GM12878 (cell line): ENCODE measurements around the gene KDM8. TPM values are rescaled to one million over a fixed set of nuclear protein-coding genes. Genes with fewer than 3 reads are reported as not detected.

Experiments used
- BACH1 ChIP-seq: fragments of 450-650 bp; IDR thresholded peaks from 2 replicates; pipeline ENCODE4 v1.6.1; 2017; ENCODE audit warnings: mild to moderate bottlenecking, borderline replicate concordance
- BRCA1 ChIP-seq: IDR thresholded peaks from 2 replicates; pipeline ENCODE4 v1.6.1; 2011; ENCODE audit warnings: low read depth, low read length, improper control_type of control experiment
- CBX3 ChIP-seq: fragments of 200-600 bp; sonication (generic); IDR thresholded peaks from 2 replicates; pipeline ENCODE4 v1.6.1; 2016; ENCODE audit warnings: low read depth, borderline replicate concordance
- CHD4 ChIP-seq: fragments of 200-600 bp; sonication (generic); IDR thresholded peaks from 2 replicates; pipeline ENCODE4 v1.6.1; 2016; ENCODE audit warnings: mild to moderate bottlenecking
- FOXK2 ChIP-seq: fragments of 450-650 bp; IDR thresholded peaks from 2 replicates; pipeline ENCODE4 v1.6.1; 2017; ENCODE audit warnings: mild to moderate bottlenecking, moderate library complexity
- GABPA ChIP-seq: IDR thresholded peaks from 2 replicates; pipeline ENCODE4 v1.6.1; 2014; ENCODE audit warnings: antibody characterized with exemption, low read depth, mild to moderate bottlenecking, inconsistent platforms
- HCFC1 ChIP-seq: fragments of 150-350 bp; IDR thresholded peaks from 2 replicates; pipeline ENCODE4 v1.6.1; 2014; ENCODE audit warnings: low read length
- IKZF1 ChIP-seq: fragments of 450-650 bp; conservative IDR thresholded peaks from 2 replicates; pipeline ENCODE4 v1.6.1; 2017; ENCODE audit warnings: antibody characterized with exemption, mild to moderate bottlenecking
- LARP7 ChIP-seq: fragments of 450-650 bp; IDR thresholded peaks from 2 replicates; pipeline ENCODE4 v1.6.1; 2017; ENCODE audit warnings: mild to moderate bottlenecking
- MEF2B ChIP-seq: fragments of 450-650 bp; IDR thresholded peaks from 2 replicates; pipeline ENCODE4 v1.6.1; 2018; ENCODE audit warnings: mild to moderate bottlenecking, moderate library complexity; ENCODE audit not compliant: partially characterized antibody, poor library complexity, severe bottlenecking
- SMAD5 ChIP-seq: IDR thresholded peaks from 2 replicates; pipeline ENCODE4 v1.6.1; 2016; ENCODE audit warnings: antibody characterized with exemption, low read depth
- SMC3 ChIP-seq: IDR thresholded peaks from 2 replicates; pipeline ENCODE4 v1.6.1; 2011; ENCODE audit warnings: low read length, improper control_type of control experiment, borderline replicate concordance
- STAT1 ChIP-seq: fragments of 450-650 bp; conservative IDR thresholded peaks from 2 replicates; pipeline ENCODE4 v1.6.1; 2014; ENCODE audit warnings: antibody characterized with exemption, mild to moderate bottlenecking
- SUZ12 ChIP-seq: fragments of 200-600 bp; sonication (generic); IDR thresholded peaks from one replicate; pipeline ENCODE4 v1.6.1; 2018; ENCODE audit warnings: antibody characterized with exemption, mild to moderate bottlenecking; ENCODE audit not compliant: unreplicated experiment
- TBL1XR1 ChIP-seq: IDR thresholded peaks from 2 replicates; pipeline ENCODE4 v1.6.1; 2012; ENCODE audit warnings: low read depth, low read length, improper control_type of control experiment
- ZBED1 ChIP-seq: IDR thresholded peaks from 2 replicates; pipeline ENCODE4 v1.6.1; 2016; ENCODE audit warnings: borderline replicate concordance
- ZNF687 ChIP-seq: fragments of 450-650 bp; IDR thresholded peaks from 2 replicates; pipeline ENCODE4 v1.6.1; 2017; ENCODE audit warnings: mild to moderate bottlenecking, moderate library complexity
- ZZZ3 ChIP-seq: IDR thresholded peaks from 2 replicates; pipeline ENCODE4 v1.6.1; 2011; ENCODE audit warnings: low read depth; ENCODE audit not compliant: control insufficient read depth, insufficient read length
- polyA plus RNA-seq, 11 experiments: library from polyadenylated mRNA; depleted of rRNA in 4 of 11; unstranded in 6 of 11; stranded (reverse) in 5 of 11; fragments of >200 nt; fragmentation: Nextera tagmentation in 4 of 11; fragmentation: Illumina TruSeq in 1 of 11; extraction: Ambion mirVana in 4 of 11; extraction: Trizol in 1 of 11; gene quantifications; 1 replicate in 1 of 11; 2 replicates in 10 of 11; pipeline versions ENCODE4 v1.2.1 to v1.2.3, GENCODE V29; 2011 to 2016; ENCODE audit warnings: inconsistent platforms in 2 of 11, missing spikeins in 2 of 11, low read depth in 1 of 11
- total RNA-seq, 4 experiments: library from RNA; depleted of rRNA in 3 of 4; stranded (reverse); fragments of >200 nt in 3 of 4; fragmentation: Illumina TruSeq in 1 of 4; extraction: Trizol in 1 of 4; gene quantifications; 2 replicates each; pipeline versions ENCODE4 v1.2.1 to v1.2.3, GENCODE V29; 2013 to 2021
- TF ChIP-seq, protein P1 (sequence below): IDR thresholded peaks from 2 replicates; pipeline ENCODE4 v1.6.1; 2012; ENCODE audit warnings: low read depth, low read length, improper control_type of control experiment
- TF ChIP-seq, protein P2 (sequence below): fragments of 450-650 bp; IDR thresholded peaks from 2 replicates; pipeline ENCODE4 v1.6.1; 2018; ENCODE audit warnings: borderline replicate concordance, mild to moderate bottlenecking; ENCODE audit not compliant: partially characterized antibody
- TF ChIP-seq, protein P3 (sequence below): IDR thresholded peaks from 2 replicates; pipeline ENCODE4 v1.6.1; 2012; ENCODE audit warnings: mild to moderate bottlenecking, low read depth, low read length

The KDM8 gene
- total and polyA plus RNA-seq, 10 of the 15 experiments (the other 5 are each of a cell fraction or from before 2014, with no cell fraction given), result 0.79 to 8.9 (median 5.8) TPM

GRCh38 chr16:27203507-27204311, at the start of gene KDM8 (continued):
- TF ChIP-seq ZZZ3 (no peak), HCFC1 (no peak; the same call in 1 of the 2 replicates), ZNF687 (peak; percentile 81), SMAD5 (peak; percentile 40; the same call in 1 of the 2 replicates), CHD4 (no peak), CBX3 (no peak), IKZF1 (peak; percentile 100), TBL1XR1 (no peak), GABPA (no peak), MEF2B (no peak), SUZ12 (no peak), FOXK2 (no peak; the same call in 1 of the 2 replicates), SMC3 (no peak), BACH1 (no peak; the same call in 1 of the 2 replicates), ZBED1 (no peak), STAT1 (peak; percentile 99), BRCA1 (no peak), LARP7 (peak; percentile 75)
- TF ChIP-seq, protein P1, sequence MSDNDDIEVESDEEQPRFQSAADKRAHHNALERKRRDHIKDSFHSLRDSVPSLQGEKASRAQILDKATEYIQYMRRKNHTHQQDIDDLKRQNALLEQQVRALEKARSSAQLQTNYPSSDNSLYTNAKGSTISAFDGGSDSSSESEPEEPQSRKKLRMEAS, result peak; percentile 79; the same call in 1 of the 2 replicates
- TF ChIP-seq, protein P2, sequence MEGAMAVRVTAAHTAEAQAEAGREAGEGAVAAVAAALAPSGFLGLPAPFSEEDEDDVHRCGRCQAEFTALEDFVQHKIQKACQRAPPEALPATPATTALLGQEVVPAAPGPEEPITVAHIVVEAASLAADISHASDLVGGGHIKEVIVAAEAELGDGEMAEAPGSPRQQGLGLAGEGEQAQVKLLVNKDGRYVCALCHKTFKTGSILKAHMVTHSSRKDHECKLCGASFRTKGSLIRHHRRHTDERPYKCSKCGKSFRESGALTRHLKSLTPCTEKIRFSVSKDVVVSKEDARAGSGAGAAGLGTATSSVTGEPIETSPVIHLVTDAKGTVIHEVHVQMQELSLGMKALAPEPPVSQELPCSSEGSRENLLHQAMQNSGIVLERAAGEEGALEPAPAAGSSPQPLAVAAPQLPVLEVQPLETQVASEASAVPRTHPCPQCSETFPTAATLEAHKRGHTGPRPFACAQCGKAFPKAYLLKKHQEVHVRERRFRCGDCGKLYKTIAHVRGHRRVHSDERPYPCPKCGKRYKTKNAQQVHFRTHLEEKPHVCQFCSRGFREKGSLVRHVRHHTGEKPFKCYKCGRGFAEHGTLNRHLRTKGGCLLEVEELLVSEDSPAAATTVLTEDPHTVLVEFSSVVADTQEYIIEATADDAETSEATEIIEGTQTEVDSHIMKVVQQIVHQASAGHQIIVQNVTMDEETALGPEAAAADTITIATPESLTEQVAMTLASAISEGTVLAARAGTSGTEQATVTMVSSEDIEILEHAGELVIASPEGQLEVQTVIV, result peak; percentile 21
- TF ChIP-seq, protein P3, sequence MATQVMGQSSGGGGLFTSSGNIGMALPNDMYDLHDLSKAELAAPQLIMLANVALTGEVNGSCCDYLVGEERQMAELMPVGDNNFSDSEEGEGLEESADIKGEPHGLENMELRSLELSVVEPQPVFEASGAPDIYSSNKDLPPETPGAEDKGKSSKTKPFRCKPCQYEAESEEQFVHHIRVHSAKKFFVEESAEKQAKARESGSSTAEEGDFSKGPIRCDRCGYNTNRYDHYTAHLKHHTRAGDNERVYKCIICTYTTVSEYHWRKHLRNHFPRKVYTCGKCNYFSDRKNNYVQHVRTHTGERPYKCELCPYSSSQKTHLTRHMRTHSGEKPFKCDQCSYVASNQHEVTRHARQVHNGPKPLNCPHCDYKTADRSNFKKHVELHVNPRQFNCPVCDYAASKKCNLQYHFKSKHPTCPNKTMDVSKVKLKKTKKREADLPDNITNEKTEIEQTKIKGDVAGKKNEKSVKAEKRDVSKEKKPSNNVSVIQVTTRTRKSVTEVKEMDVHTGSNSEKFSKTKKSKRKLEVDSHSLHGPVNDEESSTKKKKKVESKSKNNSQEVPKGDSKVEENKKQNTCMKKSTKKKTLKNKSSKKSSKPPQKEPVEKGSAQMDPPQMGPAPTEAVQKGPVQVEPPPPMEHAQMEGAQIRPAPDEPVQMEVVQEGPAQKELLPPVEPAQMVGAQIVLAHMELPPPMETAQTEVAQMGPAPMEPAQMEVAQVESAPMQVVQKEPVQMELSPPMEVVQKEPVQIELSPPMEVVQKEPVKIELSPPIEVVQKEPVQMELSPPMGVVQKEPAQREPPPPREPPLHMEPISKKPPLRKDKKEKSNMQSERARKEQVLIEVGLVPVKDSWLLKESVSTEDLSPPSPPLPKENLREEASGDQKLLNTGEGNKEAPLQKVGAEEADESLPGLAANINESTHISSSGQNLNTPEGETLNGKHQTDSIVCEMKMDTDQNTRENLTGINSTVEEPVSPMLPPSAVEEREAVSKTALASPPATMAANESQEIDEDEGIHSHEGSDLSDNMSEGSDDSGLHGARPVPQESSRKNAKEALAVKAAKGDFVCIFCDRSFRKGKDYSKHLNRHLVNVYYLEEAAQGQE, result no peak
